ENCODE data around the gene COX20. TPM values are rescaled to one million over a fixed set of nuclear protein-coding genes. Genes with fewer than 3 reads are reported as not detected.

Gene COX20
- total and polyA plus RNA-seq, 8 donors = 10.7 to 44.5 (median 18.2) TPM

DNA sequence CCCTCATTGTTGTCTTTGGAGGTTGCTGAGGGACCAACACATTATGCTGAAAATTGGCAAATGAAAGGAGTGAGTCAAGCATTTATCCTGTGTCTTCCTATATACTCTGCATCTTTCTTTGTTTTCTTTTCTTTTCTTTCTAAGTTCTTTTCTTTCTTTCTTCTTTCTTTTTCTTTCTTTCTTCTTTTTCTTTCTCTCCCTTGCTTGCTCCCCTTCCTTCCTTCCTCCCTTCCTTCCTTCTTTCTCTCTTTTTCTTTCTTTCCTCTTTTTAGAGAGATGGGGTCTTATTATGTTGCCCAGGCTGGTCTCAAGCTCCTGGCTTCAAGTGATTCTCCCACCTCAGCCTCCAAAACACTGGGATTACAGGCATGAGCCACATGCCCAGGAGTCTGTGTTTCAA is 28.3 kb upstream of the COX20 start:
- TF ChIP-seq CTCF (IDR thresholded peaks at IDR 0.05) = no peak
- H3K36me3 ChIP-seq = no peaks in the 10 kb centered on the region
- no peaks in the 10 kb centered on the region for H3K27me3 ChIP-seq
- H3K4me3 ChIP-seq = no peak overlapping the region
- no peak for FAIRE-seq
- DNase-seq = no peak
- ATAC-seq = no peak
- no peaks in the 10 kb centered on the region for H3K9me3 ChIP-seq
- H3K4me1 ChIP-seq = no peaks in the 10 kb centered on the region
- no peak overlapping the region for H3K27ac ChIP-seq
- intact Hi-C loops (cut with DNase I) = no loop called here

DNA sequence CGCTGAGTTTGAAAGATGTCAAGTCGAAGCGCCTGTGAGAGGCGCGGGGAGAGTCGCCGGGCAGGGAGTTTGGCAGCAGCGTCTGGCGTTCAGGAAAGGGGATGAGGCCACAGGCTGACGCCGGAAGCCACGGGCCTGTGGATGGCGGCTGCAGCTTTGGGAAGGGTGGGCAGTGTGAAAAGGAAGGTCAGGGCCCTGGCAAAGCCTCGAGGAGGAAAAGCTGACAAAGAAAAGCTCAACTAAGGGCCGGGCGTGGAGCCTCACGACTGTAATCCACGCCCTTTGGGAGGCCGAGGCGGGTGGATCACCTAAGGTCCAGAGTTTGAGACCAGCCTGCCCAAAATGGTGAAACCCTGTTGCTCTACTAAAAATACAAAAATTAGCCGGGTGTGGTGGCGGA is 25.2 kb upstream of the COX20 start:
- Histone ChIP-seq H3K27ac (no peak overlapping the region), H3K27me3 (no peaks in the 10 kb centered on the region), H3K36me3 (no peaks in the 10 kb centered on the region), H3K4me3 (no peak overlapping the region), H3K4me1 (no peaks in the 10 kb centered on the region), H3K9me3 (no peaks in the 10 kb centered on the region)
- no peak for FAIRE-seq
- intact Hi-C loops (cut with DNase I) = no loop called here
- DNase-seq = no peak
- TF ChIP-seq CTCF (IDR thresholded peaks at IDR 0.05) = no peak
- no peak for ATAC-seq
- WGBS, 2 donors = 87% methylated on average over 22 of the region's 22 CpGs

DNA sequence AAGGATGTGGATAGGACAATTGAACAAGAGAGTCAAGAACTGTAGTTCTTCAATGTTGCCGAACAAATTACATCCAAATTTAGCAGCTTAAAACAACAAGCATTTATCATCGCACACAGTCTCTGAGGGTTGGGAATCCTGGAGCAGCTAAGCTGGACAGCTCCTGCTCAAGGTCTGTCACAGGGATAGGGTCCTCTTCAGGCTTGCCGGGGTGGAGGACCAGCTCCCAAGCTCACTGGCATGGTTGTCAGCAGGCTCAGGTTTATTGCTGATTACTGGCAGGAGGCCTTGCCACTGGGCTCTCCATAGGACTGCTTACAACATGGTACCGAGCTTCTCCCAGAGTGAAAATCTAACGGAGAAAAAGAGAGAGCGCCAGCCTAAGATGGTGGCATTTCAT is 22.1 kb upstream of the COX20 start:
- DNase-seq (no peak), FAIRE-seq (no peak), ATAC-seq (no peak)
- Histone ChIP-seq H3K27me3 (no peaks in the 10 kb centered on the region), H3K36me3 (no peaks in the 10 kb centered on the region), H3K4me3 (no peak overlapping the region), H3K27ac (no peak overlapping the region), H3K4me1 (no peaks in the 10 kb centered on the region), H3K9me3 (no peaks in the 10 kb centered on the region)
- no peak for TF ChIP-seq CTCF (IDR thresholded peaks at IDR 0.05)
- 77 to 84% methylated on average over 6 of the region's 6 CpGs for WGBS, 2 donors
- intact Hi-C loops (cut with DNase I) = no loop called here

DNA sequence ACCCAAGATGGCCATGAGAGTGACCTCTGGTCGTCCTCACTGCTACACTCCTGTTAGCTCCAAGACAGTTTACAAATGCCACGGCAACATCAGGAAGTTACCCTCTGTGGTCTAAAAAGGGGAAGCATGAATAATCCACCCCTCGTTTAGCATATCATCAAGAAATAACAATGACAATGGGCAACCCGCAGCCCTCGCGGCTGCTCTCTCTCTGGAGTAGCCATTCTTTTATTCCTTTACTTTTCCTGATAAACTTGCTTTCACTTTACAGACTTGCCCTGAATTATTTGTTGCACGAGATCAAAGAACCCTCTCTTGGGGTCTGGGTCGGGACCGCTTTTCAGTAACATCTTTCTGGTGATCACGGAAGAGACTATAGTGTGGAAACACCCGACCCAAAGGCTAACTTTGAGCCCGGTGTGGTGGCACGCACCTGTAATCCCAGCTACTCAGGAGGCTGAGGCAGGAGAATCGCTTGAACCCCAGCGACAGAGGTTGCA is 19.8 kb upstream of the COX20 start:
- intact Hi-C loops (cut with DNase I) = no loop called here
- no peak for FAIRE-seq
- H3K36me3 ChIP-seq = no peaks in the 10 kb centered on the region
- H3K9me3 ChIP-seq = no peaks in the 10 kb centered on the region
- H3K27me3 ChIP-seq = no peaks in the 10 kb centered on the region
- no peaks in the 10 kb centered on the region for H3K4me1 ChIP-seq
- peak in 2 of 4 donors; percentile 35 to 36 for ATAC-seq
- no peak overlapping the region for H3K4me3 ChIP-seq
- H3K27ac ChIP-seq = no peak overlapping the region
- no peak for TF ChIP-seq CTCF (IDR thresholded peaks at IDR 0.05)
- DNase-seq = no peak
- WGBS, 2 donors = 61 to 67% methylated on average over 15 of the region's 15 CpGs

- intact Hi-C loops (cut with DNase I) = no loop called here
These were observed 18.0 kb upstream of the COX20 start for GRCh38 chr1:244817415-244817894.

More at GRCh38 chr1:244817415-244817894, 18.0 kb upstream of the COX20 start:
- TF ChIP-seq CTCF (IDR thresholded peaks at IDR 0.05) = no peak
- no peak for FAIRE-seq
- Histone ChIP-seq H3K36me3 (no peaks in the 10 kb centered on the region), H3K4me3 (no peak overlapping the region), H3K4me1 (no peaks in the 10 kb centered on the region), H3K27me3 (no peaks in the 10 kb centered on the region), H3K9me3 (no peaks in the 10 kb centered on the region), H3K27ac (no peak overlapping the region)
- peak in 1 of 4 donors; percentile 40 for ATAC-seq
- DNase-seq = no peak
- 62 to 67% methylated on average over 12 of the region's 12 CpGs for WGBS, 2 donors

Measured in pancreas (tissue), 10 donors.